Calu3 (cell line): ENCODE results near the gene FZD10. TPM values are rescaled to one million over a fixed set of nuclear protein-coding genes. Genes with fewer than 3 reads are reported as not detected.

Experiments
- BruUV-seq: library from RNA; stranded (reverse); fragments of 400-500 nt; replicated peaks from 2 replicates; lab custom pipeline; 2021; lab: Mats Ljungman, UMichigan
- CTCF ChIA-PET: fragments of 300-600 bp; sonication (Branson Sonifier 250); formaldehyde crosslinking; loops from one replicate; lab custom pipeline; 2022; ENCODE audit warnings: antibody characterized with exemption; lab: Charles Lee
- DNase-seq: peaks from one replicate; pipeline ENCODE4 v3.0.0; 2022
- H3K27ac Mint-ChIP-seq: one replicate; pipeline ENCODE4 v1.8.0; 2022; ENCODE audit warnings: mixed read lengths; ENCODE audit not compliant: unreplicated experiment
- H3K27me3 Mint-ChIP-seq: one replicate; pipeline ENCODE4 v1.8.0; 2022; ENCODE audit warnings: mixed read lengths; ENCODE audit not compliant: unreplicated experiment
- H3K36me3 Mint-ChIP-seq: one replicate; pipeline ENCODE4 v1.8.0; 2022; ENCODE audit warnings: mild to moderate bottlenecking, moderate library complexity, mixed read lengths; ENCODE audit not compliant: insufficient read depth, unreplicated experiment
- H3K4me1 Mint-ChIP-seq: one replicate; pipeline ENCODE4 v1.8.0; 2022; ENCODE audit warnings: mild to moderate bottlenecking, low read depth, mixed read lengths; ENCODE audit not compliant: unreplicated experiment
- H3K4me3 Mint-ChIP-seq: one replicate; pipeline ENCODE4 v1.8.0; 2022; ENCODE audit warnings: mild to moderate bottlenecking, low read depth, moderate library complexity, mixed read lengths; ENCODE audit not compliant: unreplicated experiment
- H3K9me3 Mint-ChIP-seq: one replicate; pipeline ENCODE4 v1.8.0; 2022; ENCODE audit warnings: low read depth, mixed read lengths; ENCODE audit not compliant: unreplicated experiment
- CTCF ChIP-seq: fragments of 200-600 bp; IDR thresholded peaks from one replicate; pipeline ENCODE4 v1.8.0; 2022; ENCODE audit warnings: antibody characterized with exemption; ENCODE audit not compliant: unreplicated experiment
- intact Hi-C: fragments of 100-400 bp; cut with micrococcal nuclease; formaldehyde crosslinking; loops from one replicate; pipeline ENCODE4 v1.10.0; 2022; ENCODE audit not compliant: unreplicated experiment
- total RNA-seq: library from RNA; stranded (reverse); gene quantifications from 2 replicates; pipeline ENCODE4 v1.2.3, GENCODE V29; 2022

Gene FZD10
- total RNA-seq, 1 experiment from 2014 or later: not detected

- H3K9me3 Mint-ChIP-seq: peaks cover 6% of the 10 kb centered on the region
- H3K4me1 Mint-ChIP-seq: no peaks in the 10 kb centered on the region
- no peak overlapping the region for H3K27ac Mint-ChIP-seq
- intact Hi-C loops: no loop called here
- no peak overlapping the region for H3K4me3 Mint-ChIP-seq
- no peak for TF ChIP-seq CTCF
- CTCF ChIA-PET: no interaction called here
- no TSS peak for BruUV-seq
- H3K36me3 Mint-ChIP-seq: no peaks in the 10 kb centered on the region
- no peaks in the 10 kb centered on the region for H3K27me3 Mint-ChIP-seq
- DNase-seq: no peak
Observed at GRCh38 chr12:130124605-130125244, 37.5 kb upstream of the FZD10 start.

GRCh38 chr12:130126023-130126432 lies 36.2 kb upstream of the FZD10 start:
- no peak for TF ChIP-seq CTCF
- Mint-ChIP-seq H3K4me3 (no peak overlapping the region), H3K27me3 (no peaks in the 10 kb centered on the region), H3K27ac (no peak overlapping the region), H3K9me3 (peaks cover 5% of the 10 kb centered on the region), H3K36me3 (no peaks in the 10 kb centered on the region), H3K4me1 (no peaks in the 10 kb centered on the region)
- no peak for DNase-seq
- CTCF ChIA-PET: no interaction called here
- intact Hi-C loops: no loop called here
- no TSS peak for BruUV-seq

GRCh38 chr12:130127532-130127911 lies 34.7 kb upstream of the FZD10 start:
- Mint-ChIP-seq H3K4me3 (no peak overlapping the region), H3K9me3 (peaks cover 5% of the 10 kb centered on the region), H3K27ac (no peak overlapping the region), H3K36me3 (no peaks in the 10 kb centered on the region), H3K27me3 (no peaks in the 10 kb centered on the region), H3K4me1 (no peaks in the 10 kb centered on the region)
- CTCF ChIA-PET: no interaction called here
- intact Hi-C loops: no loop called here
- no TSS peak for BruUV-seq
- no peak for DNase-seq
- TF ChIP-seq CTCF: no peak

- Mint-ChIP-seq H3K36me3 (no peaks in the 10 kb centered on the region), H3K27ac (no peak overlapping the region), H3K9me3 (peaks cover 5% of the 10 kb centered on the region), H3K4me3 (no peak overlapping the region), H3K4me1 (no peaks in the 10 kb centered on the region), H3K27me3 (no peaks in the 10 kb centered on the region)
- BruUV-seq: no TSS peak
- TF ChIP-seq CTCF: no peak
- intact Hi-C loops: no loop called here
- DNase-seq: no peak
- CTCF ChIA-PET: no interaction called here
Observed at GRCh38 chr12:130127912-130128789, 34.1 kb upstream of the FZD10 start.
